ENCODE data around the gene OTUD3.
"Not testable (repeated sequence)": the region's sequence is repeated elsewhere in the genome, so short reads cannot be mapped to it uniquely, and the experiment has no call there.

OTUD3 gene

GRCh38 chr1:19923953-19924346 lies 41.8 kb downstream of the OTUD3 start:
- Histone ChIP-seq H3K9me3 (ENCODE audit: control insufficient read depth in 5 of 5, low read length in 5 of 5) (no peaks in the 10 kb centered on the region), H3K4me3 (ENCODE audit: low read depth in 1 of 5, low read length in 5 of 5) (no peak overlapping the region), H3K9ac (ENCODE audit: low read length in 5 of 5) (no peak overlapping the region), H3K27ac (ENCODE audit: low read depth, low read length) (no peak overlapping the region), H3K4me1 (ENCODE audit: control insufficient read depth in 5 of 5, insufficient read depth in 5 of 5, low read length in 5 of 5) (no peaks in the 10 kb centered on the region), H3K36me3 (ENCODE audit: control insufficient read depth in 5 of 5, insufficient read depth in 5 of 5, low read length in 5 of 5) (no peaks in the 10 kb centered on the region), H3K27me3 (ENCODE audit: control insufficient read depth in 5 of 5, insufficient read depth in 4 of 5, low read length in 5 of 5) (peaks cover 0 to 11% (median 6%) of the 10 kb centered on the region in 5 donors)

GRCh38 chr1:19925342-19926070 lies 43.3 kb downstream of the OTUD3 start:
- Histone ChIP-seq H3K4me1 (ENCODE audit: control insufficient read depth in 5 of 5, insufficient read depth in 5 of 5, low read length in 5 of 5) (no peaks in the 10 kb centered on the region), H3K27ac (ENCODE audit: low read depth, low read length) (no peak overlapping the region)

GRCh38 chr1:19926296-19927129 lies 44.3 kb downstream of the OTUD3 start:
- Histone ChIP-seq H3K36me3 (ENCODE audit: control insufficient read depth in 5 of 5, insufficient read depth in 5 of 5, low read length in 5 of 5) (no peaks in the 10 kb centered on the region), H3K4me3 (ENCODE audit: low read depth in 1 of 5, low read length in 5 of 5) (no peak overlapping the region), H3K9me3 (ENCODE audit: control insufficient read depth in 5 of 5, low read length in 5 of 5) (peaks cover 6 to 17% (median 9%) of the 10 kb centered on the region in 5 donors), H3K9ac (ENCODE audit: low read length in 5 of 5) (no peak overlapping the region), H3K4me1 (ENCODE audit: control insufficient read depth in 5 of 5, insufficient read depth in 5 of 5, low read length in 5 of 5) (no peaks in the 10 kb centered on the region), H3K27ac (ENCODE audit: low read depth, low read length) (no peak overlapping the region), H3K27me3 (ENCODE audit: control insufficient read depth in 5 of 5, insufficient read depth in 4 of 5, low read length in 5 of 5) (peaks cover 0 to 11% (median 6%) of the 10 kb centered on the region in 5 donors)

More at GRCh38 chr1:19925342-19926070, 43.3 kb downstream of the OTUD3 start:
- H3K9ac ChIP-seq (ENCODE audit: low read length in 5 of 5) = no peak overlapping the region
- H3K27me3 ChIP-seq (ENCODE audit: control insufficient read depth in 5 of 5, insufficient read depth in 4 of 5, low read length in 5 of 5) = peaks cover 0 to 11% (median 6%) of the 10 kb centered on the region in 5 donors
- H3K9me3 ChIP-seq (ENCODE audit: control insufficient read depth in 5 of 5, low read length in 5 of 5) = peaks cover 0 to 8% (median under 1%) of the 10 kb centered on the region in 5 donors
- no peak overlapping the region for H3K4me3 ChIP-seq (ENCODE audit: low read depth in 1 of 5, low read length in 5 of 5)
- no peaks in the 10 kb centered on the region for H3K36me3 ChIP-seq (ENCODE audit: control insufficient read depth in 5 of 5, insufficient read depth in 5 of 5, low read length in 5 of 5)

GRCh38 chr1:19927130-19927421 lies 44.9 kb downstream of the OTUD3 start:
- not testable (repeated sequence) for H3K4me3 ChIP-seq (ENCODE audit: low read depth in 1 of 5, low read length in 5 of 5)

GRCh38 chr1:19932866-19933265 lies 50.7 kb downstream of the OTUD3 start:
- Histone ChIP-seq H3K4me1 (ENCODE audit: control insufficient read depth in 5 of 5, insufficient read depth in 5 of 5, low read length in 5 of 5) (no peaks in the 10 kb centered on the region), H3K9me3 (ENCODE audit: control insufficient read depth in 5 of 5, low read length in 5 of 5) (peaks cover 8 to 34% (median 20%) of the 10 kb centered on the region in 5 donors), H3K27ac (ENCODE audit: low read depth, low read length) (no peak overlapping the region), H3K9ac (ENCODE audit: low read length in 5 of 5) (no peak overlapping the region), H3K27me3 (ENCODE audit: control insufficient read depth in 5 of 5, insufficient read depth in 4 of 5, low read length in 5 of 5) (peaks cover 0 to 2% (median 0%) of the 10 kb centered on the region in 5 donors), H3K4me3 (ENCODE audit: low read depth in 1 of 5, low read length in 5 of 5) (no peak overlapping the region), H3K36me3 (ENCODE audit: control insufficient read depth in 5 of 5, insufficient read depth in 5 of 5, low read length in 5 of 5) (no peaks in the 10 kb centered on the region)

More at GRCh38 chr1:19927130-19927421, 44.9 kb downstream of the OTUD3 start:
- H3K9me3 ChIP-seq (ENCODE audit: control insufficient read depth in 5 of 5, low read length in 5 of 5) = peaks cover 8 to 23% (median 15%) of the 10 kb centered on the region in 5 donors
- H3K4me1 ChIP-seq (ENCODE audit: control insufficient read depth in 5 of 5, insufficient read depth in 5 of 5, low read length in 5 of 5); H3K9ac ChIP-seq (ENCODE audit: low read length in 5 of 5); H3K36me3 ChIP-seq (ENCODE audit: control insufficient read depth in 5 of 5, insufficient read depth in 5 of 5, low read length in 5 of 5); H3K27me3 ChIP-seq (ENCODE audit: control insufficient read depth in 5 of 5, insufficient read depth in 4 of 5, low read length in 5 of 5); H3K27ac ChIP-seq (ENCODE audit: low read depth, low read length): not testable (repeated sequence)

GRCh38 chr1:19934336-19934735 lies 52.1 kb downstream of the OTUD3 start:
- H3K4me3 ChIP-seq (ENCODE audit: low read depth in 1 of 5, low read length in 5 of 5) = no peak overlapping the region
- H3K9ac ChIP-seq (ENCODE audit: low read length in 5 of 5) = no peak overlapping the region
- no peaks in the 10 kb centered on the region for H3K36me3 ChIP-seq (ENCODE audit: control insufficient read depth in 5 of 5, insufficient read depth in 5 of 5, low read length in 5 of 5)
- H3K27me3 ChIP-seq (ENCODE audit: control insufficient read depth in 5 of 5, insufficient read depth in 4 of 5, low read length in 5 of 5) = peaks cover 0 to 2% (median 0%) of the 10 kb centered on the region in 5 donors
- no peaks in the 10 kb centered on the region for H3K4me1 ChIP-seq (ENCODE audit: control insufficient read depth in 5 of 5, insufficient read depth in 5 of 5, low read length in 5 of 5)
- H3K27ac ChIP-seq (ENCODE audit: low read depth, low read length) = no peak overlapping the region
- peaks cover 8 to 34% (median 20%) of the 10 kb centered on the region in 5 donors for H3K9me3 ChIP-seq (ENCODE audit: control insufficient read depth in 5 of 5, low read length in 5 of 5)

GRCh38 chr1:19936061-19936750 lies 54.0 kb downstream of the OTUD3 start:
- Histone ChIP-seq H3K9ac (ENCODE audit: low read length in 5 of 5) (no peak overlapping the region), H3K4me1 (ENCODE audit: control insufficient read depth in 5 of 5, insufficient read depth in 5 of 5, low read length in 5 of 5) (no peaks in the 10 kb centered on the region), H3K36me3 (ENCODE audit: control insufficient read depth in 5 of 5, insufficient read depth in 5 of 5, low read length in 5 of 5) (no peaks in the 10 kb centered on the region), H3K4me3 (ENCODE audit: low read depth in 1 of 5, low read length in 5 of 5) (no peak overlapping the region), H3K9me3 (ENCODE audit: control insufficient read depth in 5 of 5, low read length in 5 of 5) (peaks cover 3 to 21% (median 15%) of the 10 kb centered on the region in 5 donors), H3K27me3 (ENCODE audit: control insufficient read depth in 5 of 5, insufficient read depth in 4 of 5, low read length in 5 of 5) (peaks cover 0 to 2% (median 0%) of the 10 kb centered on the region in 5 donors), H3K27ac (ENCODE audit: low read depth, low read length) (no peak overlapping the region)

- H3K4me1 ChIP-seq (ENCODE audit: control insufficient read depth in 5 of 5, insufficient read depth in 5 of 5, low read length in 5 of 5) = no peaks in the 10 kb centered on the region
- peaks cover 0 to 2% (median 0%) of the 10 kb centered on the region in 5 donors for H3K27me3 ChIP-seq (ENCODE audit: control insufficient read depth in 5 of 5, insufficient read depth in 4 of 5, low read length in 5 of 5)
- H3K27ac ChIP-seq (ENCODE audit: low read depth, low read length) = no peak overlapping the region
- peaks cover 0 to 4% (median 0%) of the 10 kb centered on the region in 5 donors for H3K9me3 ChIP-seq (ENCODE audit: control insufficient read depth in 5 of 5, low read length in 5 of 5)
- no peaks in the 10 kb centered on the region for H3K36me3 ChIP-seq (ENCODE audit: control insufficient read depth in 5 of 5, insufficient read depth in 5 of 5, low read length in 5 of 5)
- no peak overlapping the region for H3K4me3 ChIP-seq (ENCODE audit: low read depth in 1 of 5, low read length in 5 of 5)
- H3K9ac ChIP-seq (ENCODE audit: low read length in 5 of 5) = no peak overlapping the region
These were observed 56.3 kb downstream of the OTUD3 start for GRCh38 chr1:19938472-19938871.

- Histone ChIP-seq H3K27ac (ENCODE audit: low read depth, low read length) (no peak overlapping the region), H3K27me3 (ENCODE audit: control insufficient read depth in 5 of 5, insufficient read depth in 4 of 5, low read length in 5 of 5) (no peaks in the 10 kb centered on the region), H3K4me1 (ENCODE audit: control insufficient read depth in 5 of 5, insufficient read depth in 5 of 5, low read length in 5 of 5) (no peaks in the 10 kb centered on the region), H3K9ac (ENCODE audit: low read length in 5 of 5) (no peak overlapping the region), H3K9me3 (ENCODE audit: control insufficient read depth in 5 of 5, low read length in 5 of 5) (no peaks in the 10 kb centered on the region), H3K4me3 (ENCODE audit: low read depth in 1 of 5, low read length in 5 of 5) (no peak overlapping the region), H3K36me3 (ENCODE audit: control insufficient read depth in 5 of 5, insufficient read depth in 5 of 5, low read length in 5 of 5) (no peaks in the 10 kb centered on the region)
These were observed 58.5 kb downstream of the OTUD3 start for GRCh38 chr1:19940486-19941205.
